WERI-Rb-1 (cell line): Measurements from ENCODE around the gene HDAC4.

Experiments
- DNase-seq: peaks from one replicate; pipeline ENCODE4 v3.0.0-alpha.2; 2020
- H3K27ac ChIP-seq: fragments of 250-450 bp; sonication (Bioruptor Pico); 2 replicates; pipeline ENCODE4 v1.5.1; 2020; ENCODE audit warnings: mild to moderate bottlenecking, moderate library complexity
- H3K27me3 ChIP-seq: fragments of 250-450 bp; sonication (Bioruptor Pico); 2 replicates; pipeline ENCODE4 v1.5.1; 2021; ENCODE audit warnings: mild to moderate bottlenecking, low read depth, moderate library complexity; ENCODE audit not compliant: insufficient read depth, severe bottlenecking
- H3K36me3 ChIP-seq: fragments of 250-450 bp; sonication (Bioruptor Pico); 2 replicates; pipeline ENCODE4 v1.5.1; 2020; ENCODE audit warnings: mild to moderate bottlenecking, moderate library complexity
- H3K4me3 ChIP-seq: 2 replicates; pipeline ENCODE4 v1.5.1; 2011; ENCODE audit warnings: low read depth, mild to moderate bottlenecking, control low read depth, low read length
- H3K9me3 ChIP-seq: fragments of 250-450 bp; sonication (Bioruptor Pico); 2 replicates; pipeline ENCODE4 v1.5.1; 2021; ENCODE audit warnings: mild to moderate bottlenecking, moderate library complexity; ENCODE audit not compliant: severe bottlenecking
- CTCF ChIP-seq: IDR thresholded peaks from 2 replicates; pipeline ENCODE4 v1.5.1; 2011; ENCODE audit warnings: low read depth, mild to moderate bottlenecking, control low read depth, inconsistent platforms, low read length

The HDAC4 gene

GRCh38 chr2:239263669-239264491 is 136.9 kb downstream of the HDAC4 start:
- Histone ChIP-seq H3K9me3 (no peaks in the 10 kb centered on the region), H3K27ac (peak overlapping the region; percentile 23; the same call in 1 of the 2 replicates), H3K27me3 (no peaks in the 10 kb centered on the region), H3K36me3 (no peaks in the 10 kb centered on the region), H3K4me3 (no peak overlapping the region)
- no peak for TF ChIP-seq CTCF
- peak; percentile 70 for DNase-seq

- Histone ChIP-seq H3K36me3 (no peaks in the 10 kb centered on the region), H3K27ac (peak overlapping the region; percentile 23; the same call in 1 of the 2 replicates), H3K27me3 (no peaks in the 10 kb centered on the region), H3K9me3 (peaks cover under 1% of the 10 kb centered on the region), H3K4me3 (no peak overlapping the region)
- no peak for TF ChIP-seq CTCF
- DNase-seq, result no peak
Observed at GRCh38 chr2:239263231-239263630, 137.6 kb downstream of the HDAC4 start.

- Histone ChIP-seq H3K27ac (no peak overlapping the region), H3K4me3 (no peak overlapping the region), H3K27me3 (no peaks in the 10 kb centered on the region), H3K9me3 (peaks cover 6% of the 10 kb centered on the region), H3K36me3 (no peaks in the 10 kb centered on the region)
- TF ChIP-seq CTCF, result no peak
- no peak for DNase-seq
Observed at GRCh38 chr2:239262484-239263230, 138.2 kb downstream of the HDAC4 start.

GRCh38 chr2:239261796-239262483 is 138.9 kb downstream of the HDAC4 start:
- TF ChIP-seq CTCF, result no peak
- no peak for DNase-seq
- Histone ChIP-seq H3K4me3 (no peak overlapping the region), H3K27ac (no peak overlapping the region), H3K36me3 (no peaks in the 10 kb centered on the region), H3K9me3 (peaks cover 8% of the 10 kb centered on the region), H3K27me3 (no peaks in the 10 kb centered on the region)

GRCh38 chr2:239261356-239261755 is 139.5 kb downstream of the HDAC4 start:
- H3K36me3 ChIP-seq, result no peaks in the 10 kb centered on the region
- no peak for TF ChIP-seq CTCF
- H3K4me3 ChIP-seq, result no peak overlapping the region
- H3K27me3 ChIP-seq, result no peaks in the 10 kb centered on the region
- no peak for DNase-seq
- H3K9me3 ChIP-seq, result peaks cover 8% of the 10 kb centered on the region
- no peak overlapping the region for H3K27ac ChIP-seq
